Esophagus squamous epithelium (tissue), 4 donors: ENCODE measurements around the gene DACT3.

Experiments
- CTCF ChIP-seq, 6 experiments: fragments of 450-650 bp in 4 of 6; fragments of 200-600 bp in 2 of 6; sonication (generic) in 2 of 6; IDR thresholded peaks; one replicate each; pipeline ENCODE4 v1.5.1; 2016 to 2019; ENCODE audit warnings: antibody characterized with exemption in 6 of 6, mild to moderate bottlenecking in 4 of 6, moderate library complexity in 4 of 6
- POLR2A ChIP-seq, 4 donors: fragments of 450-650 bp; IDR thresholded peaks; one replicate each; pipeline ENCODE4 v1.6.1; 2017; ENCODE audit warnings: antibody characterized with exemption in 4 of 4, mild to moderate bottlenecking in 4 of 4, moderate library complexity in 3 of 4

GRCh38 chr19:46710687-46711086 is 49.7 kb upstream of the DACT3 start:
- TF ChIP-seq CTCF (IDR thresholded peaks at IDR 0.05) (no peak), POLR2A (IDR thresholded peaks at IDR 0.05) (no peak)
